Uterus (tissue), 4 donors: Measurements from ENCODE around the gene LCTL. TPM values are rescaled to one million over a fixed set of nuclear protein-coding genes. Genes with fewer than 3 reads are reported as not detected.

Experiments
- DNase-seq, 2 donors: peaks; one replicate each; pipeline ENCODE4 v3.0.0-alpha.2; 2019 to 2020
- H3K27ac ChIP-seq, 2 donors: fragments of 200-600 bp; sonication (generic); 1 replicate in 1 of 2; 2 replicates in 1 of 2; pipeline ENCODE4 v1.5.1; 2016 to 2018
- H3K27me3 ChIP-seq, 2 donors: fragments of 200-600 bp; sonication (generic); one replicate each; pipeline ENCODE4 v1.5.1; 2018 to 2019; ENCODE audit warnings: control low read depth in 1 of 2
- H3K36me3 ChIP-seq, 2 donors: fragments of 200-600 bp; sonication (generic); one replicate each; pipeline ENCODE4 v1.5.1; 2019; ENCODE audit warnings: control low read depth in 1 of 2
- H3K4me1 ChIP-seq, 2 donors: fragments of 200-600 bp; sonication (generic); one replicate each; pipeline ENCODE4 v1.5.1; 2018 to 2019; ENCODE audit warnings: control low read depth in 1 of 2
- H3K4me3 ChIP-seq, 2 donors: fragments of 200-600 bp; sonication (generic); 1 replicate in 1 of 2; 2 replicates in 1 of 2; pipeline ENCODE4 v1.5.1; 2018 to 2019; ENCODE audit warnings: mild to moderate bottlenecking in 1 of 2
- H3K9me3 ChIP-seq, 2 donors: fragments of 200-600 bp; sonication (generic); one replicate each; pipeline ENCODE4 v1.5.1; 2019; ENCODE audit warnings: control low read depth in 1 of 2
- CTCF ChIP-seq, 4 experiments: fragments of 200-600 bp in 2 of 4; fragments of 450-650 bp in 2 of 4; sonication (generic) in 2 of 4; IDR thresholded peaks; one replicate each; pipeline ENCODE4 v1.5.1; 2016 to 2019; ENCODE audit warnings: antibody characterized with exemption in 4 of 4, mild to moderate bottlenecking in 2 of 4, moderate library complexity in 1 of 4
- POLR2A ChIP-seq, 2 donors: fragments of 450-650 bp; IDR thresholded peaks; one replicate each; pipeline ENCODE4 v1.6.1; 2016; ENCODE audit warnings: antibody characterized with exemption in 2 of 2, mild to moderate bottlenecking in 1 of 2, moderate library complexity in 1 of 2
- intact Hi-C: fragments of 100-400 bp; cut with DNase I; formaldehyde crosslinking; loops from one replicate; pipeline ENCODE4 v1.15.1; 2023; ENCODE audit warnings: low total_unique reads
- total RNA-seq, 4 donors: library from RNA; depleted of rRNA in 3 of 4; stranded (reverse); fragments of >200 nt in 3 of 4; gene quantifications; one replicate each; pipeline versions ENCODE4 v1.1.0 to v1.2.4, GENCODE V29; 2014 to 2023
- donor health status: DM: yes; HTN: yes; CAD: no.

LCTL gene
- total RNA-seq, 4 donors from 2014 or later = not detected

GRCh38 chr15:66565141-66565641 is 607 bp downstream of the LCTL start:
- TF ChIP-seq CTCF (IDR thresholded peaks at IDR 0.05) (no peak), POLR2A (IDR thresholded peaks at IDR 0.05) (no peak)
- no peaks in the 10 kb centered on the region for H3K9me3 ChIP-seq
- no peaks in the 10 kb centered on the region for H3K4me1 ChIP-seq
- intact Hi-C loops = no loop called here
- no peaks in the 10 kb centered on the region for H3K27me3 ChIP-seq
- no peaks in the 10 kb centered on the region for H3K36me3 ChIP-seq
- DNase-seq = no peak
- no peak overlapping the region for H3K27ac ChIP-seq
- H3K4me3 ChIP-seq = no peak overlapping the region

GRCh38 chr15:66564136-66565041 is 1.4 kb downstream of the LCTL start:
- TF ChIP-seq CTCF (IDR thresholded peaks at IDR 0.05) (no peak), POLR2A (IDR thresholded peaks at IDR 0.05) (no peak)
- DNase-seq = no peak
- no peak overlapping the region for H3K4me3 ChIP-seq
- intact Hi-C loops = no loop called here
- H3K27me3 ChIP-seq = no peaks in the 10 kb centered on the region
- no peak overlapping the region for H3K27ac ChIP-seq
- no peaks in the 10 kb centered on the region for H3K36me3 ChIP-seq
- H3K9me3 ChIP-seq = no peaks in the 10 kb centered on the region
- no peaks in the 10 kb centered on the region for H3K4me1 ChIP-seq

GRCh38 chr15:66563566-66564110 is 2.2 kb downstream of the LCTL start:
- H3K9me3 ChIP-seq = no peaks in the 10 kb centered on the region
- H3K27me3 ChIP-seq = no peaks in the 10 kb centered on the region
- no peak for TF ChIP-seq CTCF (IDR thresholded peaks at IDR 0.05)
- no peak for TF ChIP-seq POLR2A (IDR thresholded peaks at IDR 0.05)
- H3K36me3 ChIP-seq = no peaks in the 10 kb centered on the region
- H3K4me3 ChIP-seq = no peak overlapping the region
- intact Hi-C loops = no loop called here
- DNase-seq = no peak
- no peak overlapping the region for H3K27ac ChIP-seq
- H3K4me1 ChIP-seq = no peaks in the 10 kb centered on the region

GRCh38 chr15:66563126-66563525 is 2.7 kb downstream of the LCTL start:
- DNase-seq = no peak
- no peaks in the 10 kb centered on the region for H3K9me3 ChIP-seq
- intact Hi-C loops = no loop called here
- H3K36me3 ChIP-seq = no peaks in the 10 kb centered on the region
- H3K4me3 ChIP-seq = no peak overlapping the region
- H3K27me3 ChIP-seq = no peaks in the 10 kb centered on the region
- H3K4me1 ChIP-seq = no peaks in the 10 kb centered on the region
- TF ChIP-seq CTCF (IDR thresholded peaks at IDR 0.05) = no peak
- TF ChIP-seq POLR2A (IDR thresholded peaks at IDR 0.05) = no peak
- H3K27ac ChIP-seq = no peak overlapping the region

- H3K27ac ChIP-seq = no peak overlapping the region
- no peaks in the 10 kb centered on the region for H3K36me3 ChIP-seq
- TF ChIP-seq POLR2A (IDR thresholded peaks at IDR 0.05) = no peak
- TF ChIP-seq CTCF (IDR thresholded peaks at IDR 0.05) = no peak
- intact Hi-C loops = no loop called here
- H3K4me1 ChIP-seq = no peaks in the 10 kb centered on the region
- H3K27me3 ChIP-seq = no peaks in the 10 kb centered on the region
- H3K4me3 ChIP-seq = no peak overlapping the region
- no peak for DNase-seq
- no peaks in the 10 kb centered on the region for H3K9me3 ChIP-seq
Measured at GRCh38 chr15:66560856-66561525, 4.8 kb downstream of the LCTL start.
